HG02571 (cell line): ENCODE results near the gene SYNGR1.

Experiments used
- ATAC-seq: cut with Tn5 transposase; IDR thresholded peaks from one replicate; pipeline ENCODE4 v1.9.1; 2021; ENCODE audit warnings: mild to moderate bottlenecking, moderate library complexity; ENCODE audit not compliant: unreplicated experiment

SYNGR1 gene, protein sequence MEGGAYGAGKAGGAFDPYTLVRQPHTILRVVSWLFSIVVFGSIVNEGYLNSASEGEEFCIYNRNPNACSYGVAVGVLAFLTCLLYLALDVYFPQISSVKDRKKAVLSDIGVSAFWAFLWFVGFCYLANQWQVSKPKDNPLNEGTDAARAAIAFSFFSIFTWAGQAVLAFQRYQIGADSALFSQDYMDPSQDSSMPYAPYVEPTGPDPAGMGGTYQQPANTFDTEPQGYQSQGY

DNA sequence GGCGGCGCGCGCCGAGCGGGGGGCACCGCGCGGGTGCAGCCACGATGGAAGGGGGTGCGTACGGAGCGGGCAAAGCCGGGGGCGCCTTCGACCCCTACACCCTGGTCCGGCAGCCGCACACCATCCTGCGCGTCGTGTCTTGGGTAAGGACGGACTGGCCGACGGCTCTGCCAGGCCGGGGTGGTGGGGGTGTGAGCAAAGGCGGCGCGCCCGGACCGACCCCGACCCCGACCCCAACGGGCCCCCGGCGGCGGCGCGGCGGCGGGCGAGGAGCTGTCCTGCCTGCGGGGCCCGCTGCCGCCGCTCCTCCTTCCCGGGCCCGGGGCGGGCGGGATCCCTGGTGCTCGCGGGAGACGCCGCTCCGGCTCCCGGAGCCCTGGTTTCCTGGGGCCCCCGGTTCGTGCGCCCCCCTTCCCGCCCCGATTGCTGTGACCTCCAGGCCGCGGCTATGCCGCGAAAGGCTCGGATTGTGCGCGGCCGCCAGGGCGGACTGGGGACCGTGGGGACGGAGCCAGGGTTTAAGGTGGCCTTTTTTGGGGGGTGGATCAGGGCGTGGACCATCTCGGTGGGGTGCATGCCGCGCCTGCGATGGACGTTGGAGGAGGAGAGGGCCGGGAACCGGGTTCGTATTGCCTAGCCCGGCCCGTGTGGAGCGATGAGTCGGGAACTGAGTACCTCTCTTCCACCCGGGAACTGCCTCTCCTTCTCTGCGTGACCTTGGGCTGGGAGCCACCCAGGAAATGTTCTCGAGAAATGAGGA, at the start of gene SYNGR1:
Gene SYNGR1 (plus strand): TSS at position 25 of the 760 bp plus-strand sequence. CDS start 20 bp downstream, at position 45.
- ATAC-seq: no peak

DNA sequence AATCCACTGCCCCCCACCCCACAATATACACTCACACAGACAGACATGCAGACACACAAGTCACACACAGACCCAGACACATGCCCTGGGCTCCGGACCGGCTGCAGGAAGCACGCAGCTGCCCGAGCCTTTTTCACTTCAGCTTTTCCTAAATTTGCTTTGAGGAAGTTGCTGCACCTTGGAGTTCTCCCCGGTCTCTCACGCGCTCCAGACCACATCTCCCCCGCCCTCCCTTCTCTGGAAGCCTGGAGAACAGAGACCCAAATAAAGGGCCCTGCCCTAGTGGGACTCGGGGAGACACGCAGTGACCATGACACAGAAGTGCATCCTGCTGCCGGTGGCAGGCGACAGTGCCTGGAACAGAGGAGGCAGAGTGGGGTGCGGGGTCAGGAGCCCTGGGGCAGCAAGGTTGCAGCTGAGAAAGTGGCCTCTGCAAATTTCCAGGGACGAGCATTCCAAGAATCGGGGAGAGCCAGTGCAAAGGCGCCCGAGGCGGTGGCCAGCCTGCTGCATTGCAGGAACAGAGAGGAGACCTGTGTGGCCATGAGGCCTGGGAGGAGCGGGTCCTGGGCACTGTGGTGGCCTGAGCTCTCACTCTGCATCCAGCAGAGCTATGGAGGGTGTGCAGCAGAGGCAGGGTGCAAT, 49.5 kb upstream of the SYNGR1 start:
- no peak for ATAC-seq

DNA sequence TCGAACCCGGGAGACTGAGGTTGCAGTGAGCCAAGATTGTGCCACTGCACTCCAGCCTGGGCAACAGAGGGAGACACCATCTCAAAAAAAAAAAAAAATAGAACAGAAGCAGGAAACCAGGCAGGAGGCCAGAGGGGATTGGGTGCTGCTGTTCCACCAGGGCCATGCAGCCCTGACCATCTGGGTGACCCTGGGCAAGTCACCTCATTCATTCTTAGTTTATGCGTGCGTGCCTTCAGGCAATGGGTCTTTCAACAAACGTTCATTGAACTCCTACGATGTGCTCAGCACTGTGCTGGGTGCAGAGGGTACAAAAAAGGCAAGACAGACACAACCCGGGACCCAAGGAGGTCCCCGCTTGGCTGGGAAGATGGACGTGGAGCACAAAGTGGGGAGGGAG, 48.7 kb upstream of the SYNGR1 start:
- no peak for ATAC-seq

DNA sequence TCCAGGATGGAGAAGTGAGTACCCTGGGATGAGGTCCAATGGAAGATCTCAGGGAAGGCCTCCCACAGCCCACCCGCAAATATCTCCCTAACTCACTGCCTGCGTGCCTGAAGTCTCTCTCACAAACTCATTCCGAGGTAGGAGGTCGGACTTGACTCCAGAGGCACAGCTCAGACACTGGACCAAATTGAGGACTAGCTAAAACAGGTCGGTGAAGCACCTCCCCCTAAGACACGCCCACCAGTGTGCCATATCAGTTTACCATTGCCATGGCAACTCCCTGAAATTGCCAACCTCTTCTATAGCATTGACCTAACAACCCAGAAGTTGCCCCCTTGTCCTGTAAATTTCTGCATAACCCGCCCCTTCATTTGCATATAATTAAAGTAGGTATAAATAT, 47.9 kb upstream of the SYNGR1 start:
- no peak for ATAC-seq

DNA sequence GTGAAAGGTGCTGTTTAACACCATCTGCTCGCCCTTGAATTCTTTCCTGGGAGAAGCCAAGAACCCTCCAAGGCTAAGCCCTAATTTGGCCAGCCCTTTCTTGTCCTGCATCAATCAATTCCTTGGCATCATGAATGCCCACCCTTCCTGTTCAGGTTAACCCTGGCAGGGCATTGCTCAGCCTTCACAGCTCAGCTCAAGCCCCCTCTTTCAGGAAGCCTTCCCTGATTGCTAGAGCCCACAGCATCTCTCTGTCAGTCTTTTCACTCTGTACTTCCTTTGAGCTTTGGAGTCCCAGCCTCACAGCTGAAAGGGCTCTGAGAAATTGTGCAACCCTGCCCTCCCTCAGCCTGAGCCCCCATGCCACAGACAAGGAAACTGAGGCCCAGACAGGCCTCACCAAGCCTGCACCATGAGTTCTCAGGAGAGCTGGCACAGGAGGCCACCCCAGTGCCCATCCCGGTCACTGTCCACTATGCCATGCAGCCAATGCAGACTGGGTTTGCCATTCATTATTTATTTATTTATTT, 47.3 kb upstream of the SYNGR1 start:
- no peak for ATAC-seq

DNA sequence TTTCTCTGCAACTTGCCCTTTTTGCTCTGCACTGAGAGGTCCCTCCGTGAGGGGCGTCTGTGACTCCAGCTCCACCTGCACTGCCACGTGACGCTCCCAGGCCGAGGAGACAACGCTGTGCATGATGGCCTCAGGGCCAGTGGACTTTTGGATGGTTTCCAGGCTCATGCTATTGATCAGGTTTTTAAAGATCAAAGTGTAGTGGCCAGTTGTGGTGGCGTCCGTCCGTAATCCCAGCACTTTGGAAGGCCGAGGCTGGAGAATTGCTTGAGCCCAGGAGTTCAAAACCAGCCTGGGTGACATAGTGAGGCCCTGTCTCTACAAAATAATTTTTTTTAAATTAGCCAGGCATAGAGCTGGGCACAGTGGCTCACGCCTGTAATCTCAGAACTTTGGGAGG, 46.4 kb upstream of the SYNGR1 start:
- no peak for ATAC-seq

DNA sequence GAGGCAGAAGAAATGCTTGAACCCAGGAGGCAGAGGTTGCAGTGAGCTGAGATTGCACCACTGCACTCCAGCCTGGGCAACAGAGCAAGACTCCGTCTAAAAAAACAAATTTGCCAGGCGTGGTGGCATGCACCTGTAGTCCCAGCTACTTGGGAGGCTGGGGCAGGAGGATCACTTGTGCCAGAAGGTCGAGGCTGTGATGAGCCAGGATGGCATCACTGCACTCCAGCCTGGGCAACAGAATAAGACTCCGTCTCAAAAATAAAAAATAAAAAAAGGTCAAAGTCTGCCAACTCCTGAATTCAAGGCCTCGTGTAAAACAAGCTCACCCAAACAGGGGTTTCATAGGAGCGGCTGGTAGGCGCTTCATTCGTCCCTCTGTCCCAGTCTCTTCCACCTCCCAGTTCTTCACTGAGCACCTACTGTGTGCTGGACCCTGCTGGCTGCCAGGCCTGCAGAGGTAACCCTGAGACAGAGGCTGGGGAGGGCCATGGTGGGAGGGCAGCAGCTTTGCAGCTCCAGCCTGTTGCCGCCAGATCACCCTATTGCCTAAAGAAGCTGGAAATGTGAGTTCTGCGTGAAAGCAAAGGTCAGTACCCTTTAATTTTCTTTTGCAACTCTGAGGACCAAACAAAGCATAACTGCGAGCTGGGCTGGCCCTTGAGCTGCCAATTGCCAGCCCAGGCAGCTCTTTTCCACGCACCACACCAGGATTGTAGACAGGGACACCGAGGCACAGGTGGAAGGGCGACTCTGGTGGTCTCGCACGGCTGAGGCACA, 45.7 kb upstream of the SYNGR1 start:
- ATAC-seq: no peak

DNA sequence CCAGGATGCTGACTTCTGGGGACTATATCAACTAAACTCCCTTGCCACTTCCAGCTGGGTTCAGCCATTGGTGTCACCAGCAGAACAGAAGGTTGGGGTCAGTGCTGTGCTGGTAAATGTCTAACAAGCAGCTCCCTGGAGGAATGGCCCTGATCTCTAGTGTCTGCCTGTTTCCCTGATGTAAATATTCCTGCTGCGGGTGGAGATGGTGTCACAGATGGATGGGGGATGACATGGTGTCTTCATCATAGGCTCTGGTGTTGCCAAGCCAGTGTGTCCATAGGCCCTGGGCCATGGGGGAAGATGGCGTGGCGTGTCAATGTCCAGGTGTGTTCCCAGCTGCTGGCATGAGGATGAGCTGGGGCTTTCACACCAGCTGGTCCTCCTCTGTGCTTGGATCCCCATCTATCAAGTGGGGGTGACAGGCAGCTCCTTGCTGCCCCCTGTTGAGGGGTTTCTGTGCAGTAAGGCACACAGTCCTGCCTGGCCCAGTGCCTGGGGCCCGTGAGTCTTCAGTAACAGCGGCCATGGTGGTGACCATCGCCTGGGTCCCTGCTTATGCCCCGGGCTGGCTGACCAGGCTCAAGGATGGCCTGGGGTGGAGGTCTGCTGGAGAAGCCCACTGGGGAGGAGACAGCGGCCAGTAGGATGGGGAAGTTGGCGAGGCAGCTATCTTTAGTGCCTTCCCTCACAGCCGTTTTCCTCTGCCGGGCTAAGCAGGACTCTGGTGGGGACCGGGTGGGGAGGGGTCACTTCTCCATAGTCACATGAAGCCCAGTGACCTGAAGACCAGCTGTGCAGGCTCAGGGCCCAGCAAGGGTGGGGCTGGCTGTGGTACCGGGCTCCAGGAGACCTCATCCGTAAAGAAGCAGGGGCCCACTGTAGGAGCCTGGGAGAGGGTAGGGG, 43.1 kb upstream of the SYNGR1 start:
- ATAC-seq: no peak

DNA sequence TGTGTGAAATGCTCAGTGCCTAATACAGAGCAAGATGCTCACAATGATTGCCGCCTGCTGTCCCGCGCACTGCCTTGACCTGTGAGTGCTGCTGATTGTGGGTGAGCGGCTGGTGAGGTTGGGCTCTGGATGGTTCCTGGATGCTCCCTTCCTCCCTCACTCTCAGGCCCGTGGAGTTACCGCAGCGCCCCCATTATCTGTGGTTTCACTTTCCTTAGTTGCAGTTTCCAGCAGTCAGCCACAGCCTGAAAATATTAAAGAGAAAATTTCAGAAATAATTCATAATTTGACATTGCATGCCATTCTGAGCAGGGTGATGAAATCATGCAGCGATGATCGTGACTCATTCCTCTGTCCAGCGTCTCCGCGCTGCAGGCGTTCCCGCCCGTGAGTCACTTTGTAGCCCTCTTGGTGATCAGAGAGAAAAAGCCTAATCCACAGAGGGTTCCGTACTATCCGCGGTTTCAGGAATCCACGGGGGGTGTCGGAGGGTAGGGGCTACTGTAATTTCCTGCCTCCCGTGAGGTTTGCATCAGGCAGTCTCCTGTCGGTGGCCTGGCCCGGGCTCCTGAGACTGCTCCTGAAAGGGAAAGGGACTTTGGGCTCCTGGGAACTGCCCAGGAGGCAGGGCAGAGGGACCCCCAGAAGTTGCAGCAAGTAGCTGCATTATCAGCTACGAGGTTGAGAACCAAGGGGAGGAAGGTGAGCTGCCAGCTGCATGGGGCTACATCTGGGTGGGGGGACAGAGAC, 41.0 kb upstream of the SYNGR1 start:
- ATAC-seq: no peak

DNA sequence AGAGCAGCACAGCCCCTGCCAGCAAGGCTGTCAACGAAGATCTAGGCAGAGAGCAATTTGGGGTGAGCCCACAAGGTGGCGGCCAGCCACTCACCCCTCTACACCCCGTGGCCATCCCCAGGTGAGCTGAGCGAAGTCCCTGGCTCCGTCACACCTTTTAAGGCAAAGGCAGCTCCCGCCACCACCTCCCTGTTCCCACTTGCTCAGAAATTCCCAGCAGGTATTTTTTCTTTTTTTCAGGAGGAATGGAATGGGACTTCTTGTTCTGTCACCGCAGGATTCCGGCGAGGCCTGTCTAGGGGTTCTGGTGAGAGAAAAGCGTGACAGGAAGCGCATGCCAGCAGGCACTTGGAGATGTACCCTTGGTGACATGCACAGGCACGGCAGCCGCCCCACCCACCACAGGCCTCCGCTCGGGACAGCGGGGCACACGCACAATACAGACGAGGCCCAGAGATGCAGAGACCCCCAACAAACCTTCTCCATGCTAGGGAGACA, 40.4 kb upstream of the SYNGR1 start:
- no peak for ATAC-seq

DNA sequence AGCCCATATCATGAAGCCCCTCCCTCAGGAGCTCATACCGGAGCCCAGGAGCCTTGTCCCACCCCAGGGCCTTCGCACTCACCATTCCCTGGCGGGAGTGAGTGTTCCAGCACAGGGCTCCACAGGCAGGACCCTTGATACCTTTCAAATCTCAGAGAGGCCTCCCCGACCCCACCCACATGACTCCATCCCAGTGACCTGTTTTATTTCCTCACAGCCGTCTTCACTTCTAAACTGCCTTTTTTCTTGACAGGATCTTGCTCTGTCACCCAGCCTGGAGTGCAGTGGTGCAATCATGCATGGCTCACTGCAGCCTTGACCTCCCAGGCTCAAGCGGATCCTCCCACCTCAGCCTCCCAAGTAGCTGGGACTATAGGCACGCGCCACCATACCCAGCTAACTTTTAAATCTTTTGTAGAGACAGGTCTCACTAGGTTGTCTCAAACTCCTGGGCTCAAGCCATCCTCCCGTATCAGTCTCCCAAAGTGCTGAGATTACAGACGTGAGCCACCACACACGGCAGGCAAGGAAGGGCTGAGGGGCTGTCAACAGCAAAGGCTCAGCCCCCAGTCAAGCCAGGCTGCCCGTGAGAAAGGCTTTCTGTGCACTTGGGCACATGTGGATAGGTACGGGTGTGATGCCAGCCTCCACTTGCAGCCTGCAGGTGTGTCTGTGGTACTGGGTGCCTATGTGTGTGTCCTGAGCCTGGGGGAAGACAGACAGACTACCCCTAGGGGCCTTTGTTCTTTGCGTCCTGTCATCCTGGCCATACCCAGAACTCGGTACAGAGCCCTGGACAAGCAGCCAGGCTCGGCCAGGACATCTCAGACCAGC, 39.7 kb upstream of the SYNGR1 start:
- ATAC-seq: no peak

DNA sequence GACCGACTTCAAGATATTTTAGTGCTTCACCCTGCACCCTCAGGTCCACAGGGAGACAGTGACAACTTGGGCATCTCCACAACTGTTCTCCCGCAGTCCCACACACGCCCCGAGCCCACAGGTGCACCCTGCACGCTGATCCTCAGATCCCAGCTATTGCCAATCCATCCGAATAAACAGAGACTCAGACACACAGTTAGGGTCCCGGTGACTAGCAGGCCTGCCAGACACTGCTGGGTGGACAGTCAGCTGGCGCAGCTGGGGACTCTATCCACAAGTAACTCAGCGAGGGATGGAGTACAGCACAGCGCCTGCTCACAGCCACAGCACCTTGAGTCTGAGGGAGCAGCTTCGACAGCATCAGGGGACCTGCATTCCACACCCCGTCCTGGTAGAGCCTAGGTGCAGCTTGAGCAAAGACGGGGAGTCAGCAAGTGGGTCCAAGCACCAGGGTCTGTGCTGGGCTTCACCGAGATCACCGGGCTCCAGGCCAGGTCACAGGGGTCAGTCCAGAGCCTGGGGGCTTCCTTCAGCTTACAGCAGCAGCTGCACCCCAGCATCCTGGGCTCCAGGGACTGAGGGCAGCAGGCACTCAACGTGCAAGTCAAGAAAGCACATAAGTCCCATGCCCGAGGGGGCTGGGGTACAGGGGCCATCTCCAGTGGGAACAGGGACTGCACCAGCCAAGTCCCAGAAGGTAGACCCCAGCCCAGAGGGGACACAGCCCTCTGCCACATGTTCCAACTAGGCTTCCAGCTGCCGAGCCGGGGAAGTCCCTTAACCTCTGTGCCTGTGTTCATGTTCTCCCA, 38.0 kb upstream of the SYNGR1 start:
- ATAC-seq: no peak

DNA sequence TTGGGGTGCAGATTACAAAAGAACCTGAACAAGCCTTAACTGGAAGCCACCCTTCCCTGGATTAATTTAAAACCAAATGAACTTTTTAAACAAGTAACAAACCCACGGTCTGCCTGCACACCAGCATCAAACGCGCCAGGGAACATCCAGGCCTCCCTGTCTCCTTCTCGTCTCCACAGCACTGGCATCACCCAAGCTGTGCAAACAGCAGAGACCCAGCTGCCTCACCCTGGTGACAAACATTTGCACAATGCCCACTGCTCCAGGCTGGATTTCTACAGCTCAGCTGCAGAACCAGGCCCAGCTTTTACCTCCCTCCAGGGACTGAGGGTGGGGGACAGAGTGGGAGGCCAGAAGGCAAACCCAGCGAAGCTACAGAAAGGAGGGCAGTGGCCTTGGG, 37.4 kb upstream of the SYNGR1 start:
- no peak for ATAC-seq

DNA sequence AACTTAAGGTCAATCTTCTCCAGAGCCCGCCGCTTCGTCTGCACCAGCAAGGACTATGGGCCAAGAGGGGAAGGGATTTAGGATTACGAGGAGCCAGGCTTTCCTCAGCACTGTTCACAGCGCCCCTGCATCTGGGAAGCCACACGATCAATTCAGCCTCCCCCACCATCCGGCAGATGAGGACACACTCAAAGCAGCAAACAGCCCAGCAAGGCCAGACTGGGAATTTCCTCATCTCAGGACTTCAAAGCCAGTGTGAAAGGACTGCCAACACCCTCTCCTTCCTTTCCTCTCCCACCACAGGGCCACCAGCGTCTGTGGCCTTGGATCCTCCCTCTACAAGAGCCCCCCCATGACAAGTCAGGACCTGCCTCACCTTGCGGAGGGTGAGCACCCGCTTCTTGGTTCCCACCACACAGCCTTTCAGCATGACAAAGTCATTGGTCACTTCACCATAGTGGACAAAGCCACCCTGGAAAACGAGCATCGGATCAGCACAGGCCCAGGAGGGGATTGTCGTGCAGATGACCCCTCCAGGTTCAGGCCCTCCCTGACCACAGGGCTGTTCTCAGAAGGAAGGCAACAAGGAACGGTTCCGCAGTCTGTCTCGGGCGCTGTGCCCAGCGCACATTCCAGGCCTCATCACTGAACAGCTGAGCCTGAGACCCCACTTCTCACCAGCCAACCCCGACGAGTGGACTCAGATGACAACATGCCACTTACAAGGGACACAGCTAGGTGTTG, 36.4 kb upstream of the SYNGR1 start:
- ATAC-seq: no peak

DNA sequence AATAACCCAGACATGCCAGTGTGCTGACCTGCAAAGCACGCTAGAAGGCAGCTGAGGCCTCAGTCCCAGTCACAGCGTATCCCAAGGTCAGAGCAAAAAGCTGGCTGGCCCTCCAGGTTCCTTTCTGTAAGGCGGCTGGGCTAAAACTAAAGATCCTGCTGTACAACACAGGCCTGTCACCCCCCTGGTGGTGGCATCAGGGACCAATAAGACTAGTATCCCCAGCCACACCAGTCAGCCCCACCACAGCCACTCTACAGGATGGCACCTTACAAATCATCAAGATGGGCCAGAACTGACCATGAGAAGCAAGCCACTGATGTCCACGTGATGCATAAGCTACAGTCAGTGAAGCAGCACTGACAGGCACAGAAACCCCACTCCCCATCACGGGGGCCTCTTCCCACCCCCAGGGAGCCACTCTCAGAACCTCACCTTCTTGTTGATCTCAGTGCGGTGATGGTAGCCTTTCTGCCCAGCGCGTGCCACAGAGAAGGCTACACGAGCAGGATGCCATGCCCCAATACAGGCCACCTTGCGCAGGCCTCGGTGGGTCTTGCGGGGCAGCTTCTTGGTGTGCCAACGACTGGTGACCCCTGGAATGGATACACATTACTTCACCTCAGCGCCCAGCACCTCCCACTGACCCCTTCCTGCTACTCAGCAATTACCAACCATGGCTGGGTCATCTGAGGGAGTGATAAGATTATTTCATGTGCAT, 35.4 kb upstream of the SYNGR1 start:
- ATAC-seq: no peak

DNA sequence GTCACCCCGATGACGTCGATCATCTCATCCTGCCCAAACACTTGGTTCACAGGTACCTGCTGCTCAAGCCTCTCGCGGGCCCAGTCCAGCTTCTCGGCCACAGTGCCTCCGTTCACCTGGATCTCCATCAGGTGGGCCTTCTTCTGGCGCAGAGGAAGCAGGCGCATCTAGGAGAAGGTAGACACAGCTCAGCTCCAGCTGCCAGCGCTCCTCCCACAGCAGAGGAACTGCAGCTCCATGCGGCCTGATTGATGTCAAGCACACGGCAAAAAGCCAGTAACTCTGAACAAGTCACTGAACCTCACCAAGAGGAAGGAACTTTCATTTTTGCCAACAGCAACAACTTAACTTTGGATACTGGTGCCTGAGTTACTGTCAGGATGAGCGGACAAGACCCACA, 34.4 kb upstream of the SYNGR1 start:
- ATAC-seq: no peak
